NT2/D1 (cell line): Measurements from ENCODE around the gene AADACL3.

ENCODE experiments used
- SUZ12 ChIP-seq: IDR thresholded peaks from 2 replicates; pipeline ENCODE4 v1.6.1; 2011; ENCODE audit not compliant: insufficient read length, insufficient read depth; ENCODE audit errors: extremely low read depth
- YY1 ChIP-seq: IDR thresholded peaks from 2 replicates; pipeline ENCODE4 v1.6.1; 2011; ENCODE audit not compliant: insufficient read length, insufficient read depth
- ZNF274 ChIP-seq: IDR thresholded peaks from 2 replicates; pipeline ENCODE4 v1.6.1; 2011; ENCODE audit warnings: mild to moderate bottlenecking, low read depth, low read length

GRCh38 chr1:12717301-12717838 lies 1.5 kb downstream of the AADACL3 start:
- no peak for TF ChIP-seq YY1
- no peak for TF ChIP-seq ZNF274
- TF ChIP-seq SUZ12, result no peak
